GM18867 (cell line): ENCODE data around the gene NEUROD2.

Experiments
- ATAC-seq: cut with Tn5 transposase; IDR thresholded peaks from one replicate; pipeline ENCODE4 v1.9.1; 2021; ENCODE audit warnings: mild to moderate bottlenecking, moderate library complexity; ENCODE audit not compliant: unreplicated experiment

Gene NEUROD2

GRCh38 chr17:39607851-39608130 lies at the start of gene NEUROD2:
TSS of gene NEUROD2 (minus strand) at chr17:39607920. CDS start at chr17:39606599, 1,321 bp downstream.
- no peak for ATAC-seq

GRCh38 chr17:39655105-39655504 lies 47.4 kb upstream of the NEUROD2 start:
- ATAC-seq = no peak

DNA sequence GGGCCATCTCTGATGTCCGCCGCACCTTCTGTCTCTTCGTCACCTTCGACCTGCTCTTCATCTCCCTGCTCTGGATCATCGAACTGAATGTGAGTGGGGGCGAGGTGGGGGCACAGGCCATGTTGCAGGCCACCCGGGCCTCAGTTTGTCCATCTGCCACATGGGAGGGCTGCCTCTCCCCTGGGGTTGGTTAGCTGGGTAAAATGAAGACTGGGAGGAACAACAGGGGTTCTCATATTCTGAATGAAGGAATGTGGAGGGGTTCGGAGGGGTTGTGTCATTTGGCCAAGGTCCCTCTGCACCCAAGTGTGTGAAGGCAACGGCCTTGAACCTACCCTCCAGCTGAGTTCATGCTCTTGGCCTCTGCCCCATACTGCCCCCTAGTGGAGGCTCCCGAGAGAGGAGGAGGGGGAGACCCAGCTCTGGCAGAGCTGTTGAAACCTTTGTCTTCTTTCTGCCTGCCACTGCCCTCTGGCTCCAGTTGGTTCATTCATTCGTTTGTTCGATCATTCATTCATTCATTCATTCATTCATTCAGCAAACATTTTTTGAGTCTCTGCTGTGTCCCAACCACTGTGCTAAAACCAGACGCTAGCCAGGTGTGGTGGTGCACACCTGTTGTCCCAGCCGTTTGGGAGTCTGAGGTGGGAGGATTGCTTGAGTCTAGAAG lies 46.1 kb upstream of the NEUROD2 start:
- ATAC-seq = no peak

- ATAC-seq = no peak
Measured at GRCh38 chr17:39653316-39653661, 45.6 kb upstream of the NEUROD2 start.

DNA sequence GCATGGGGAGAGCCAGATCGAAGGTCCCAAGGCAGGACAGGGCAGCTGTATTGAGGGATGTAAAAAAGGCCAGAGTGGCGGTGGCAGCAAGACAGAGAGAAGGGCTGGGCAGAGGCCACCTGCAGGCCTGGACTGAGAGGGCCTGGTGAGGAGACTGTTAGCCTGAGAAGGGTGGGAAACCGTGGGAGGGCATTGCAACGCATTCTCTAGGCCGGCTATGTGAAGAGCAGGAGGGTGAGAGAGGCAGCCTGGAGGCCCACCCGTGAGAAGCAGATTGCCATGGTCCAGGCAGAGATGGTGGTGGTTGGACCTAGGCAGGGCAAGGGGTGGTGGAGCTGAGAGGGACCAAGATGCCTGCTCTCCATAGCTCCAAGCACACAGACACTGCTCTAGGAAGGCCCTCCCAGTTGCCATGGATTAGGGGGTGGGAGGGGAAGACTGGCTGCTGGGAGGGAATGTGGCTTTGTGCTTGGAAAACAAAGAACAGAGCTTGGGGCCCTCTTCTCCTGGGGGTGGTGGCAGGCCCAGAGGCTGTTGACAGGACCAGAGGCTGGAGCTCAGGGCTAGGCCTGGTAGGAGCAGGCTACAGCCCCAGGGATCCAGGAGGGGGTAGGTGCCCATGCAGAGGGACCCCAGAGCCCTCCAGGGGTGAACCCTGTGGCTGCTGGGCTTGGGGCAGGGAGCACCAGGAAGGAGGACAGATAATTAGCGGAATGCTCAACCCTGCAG lies 45.0 kb upstream of the NEUROD2 start:
- no peak for ATAC-seq

- no peak for ATAC-seq
Measured at GRCh38 chr17:39651923-39652586, 44.3 kb upstream of the NEUROD2 start.

DNA sequence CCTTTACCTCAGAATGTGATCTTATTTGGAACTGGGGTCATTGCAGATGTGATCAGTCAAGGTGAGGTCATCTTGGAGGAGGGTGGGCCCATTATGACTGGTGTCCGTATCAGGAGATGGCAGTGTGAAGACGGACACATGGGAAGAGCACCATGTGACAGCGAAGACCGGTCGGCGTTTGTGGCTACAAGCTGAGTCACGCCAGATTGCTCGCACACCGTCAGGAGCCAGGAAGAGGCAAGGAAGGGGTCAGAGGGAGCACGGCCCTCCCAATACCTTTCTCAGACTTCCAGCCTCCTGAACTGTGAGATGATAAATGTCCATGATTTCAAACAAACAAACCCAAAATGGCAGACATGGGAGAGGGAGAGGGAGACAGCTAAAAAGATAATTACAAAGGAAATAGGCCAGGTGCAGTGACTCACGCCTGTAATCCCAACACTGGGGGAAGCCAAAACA lies 42.4 kb upstream of the NEUROD2 start:
- no peak for ATAC-seq

- ATAC-seq = no peak
Measured at GRCh38 chr17:39648616-39649366, 41.1 kb upstream of the NEUROD2 start.

DNA sequence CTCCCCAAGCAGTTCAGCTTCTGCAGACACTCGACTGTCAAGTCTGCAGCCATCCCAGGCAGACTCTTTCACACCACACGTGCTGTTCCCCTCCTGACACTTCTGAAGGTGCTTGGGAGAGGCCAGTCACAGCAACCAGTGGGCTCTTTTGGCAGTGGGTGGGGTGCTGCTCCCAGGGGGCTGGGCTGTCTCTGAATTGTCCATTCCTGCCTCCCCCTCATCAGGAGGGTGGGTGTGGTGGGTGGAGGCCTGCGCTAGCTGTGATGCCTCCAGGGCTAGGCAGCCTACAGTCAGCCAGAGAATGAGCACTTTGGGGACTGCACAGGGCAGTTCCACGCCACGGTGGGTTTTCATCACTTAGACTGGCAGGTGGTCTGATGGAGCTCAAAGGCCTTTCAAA lies 39.5 kb upstream of the NEUROD2 start:
- no peak for ATAC-seq

GRCh38 chr17:39643271-39643670 lies 35.6 kb upstream of the NEUROD2 start:
- ATAC-seq = no peak

- ATAC-seq = no peak
Measured at GRCh38 chr17:39642291-39643074, 34.8 kb upstream of the NEUROD2 start.

DNA sequence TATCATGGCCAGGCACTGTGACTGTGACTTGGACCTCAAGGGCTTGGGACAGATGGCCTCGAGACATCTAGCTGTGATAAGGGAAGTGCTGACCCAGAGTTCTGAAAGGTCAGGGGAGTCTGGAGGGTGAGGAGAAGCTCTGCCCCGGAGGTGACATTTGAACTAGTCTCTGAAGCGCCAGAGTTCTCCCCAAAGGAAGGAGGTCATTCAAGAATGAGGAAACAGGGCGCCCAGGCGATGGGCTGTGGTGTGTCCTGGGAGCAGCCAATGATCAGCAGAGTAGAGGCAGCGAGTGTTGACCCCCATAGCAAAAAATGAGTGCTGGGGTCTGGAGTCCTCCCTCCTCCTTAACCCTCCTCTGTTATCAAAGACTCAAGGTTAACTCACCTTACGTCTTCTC lies 34.2 kb upstream of the NEUROD2 start:
- ATAC-seq = no peak

GRCh38 chr17:39641097-39641496 lies 33.4 kb upstream of the NEUROD2 start:
- no peak for ATAC-seq

- no peak for ATAC-seq
Measured at GRCh38 chr17:39640591-39641031, 32.9 kb upstream of the NEUROD2 start.

DNA sequence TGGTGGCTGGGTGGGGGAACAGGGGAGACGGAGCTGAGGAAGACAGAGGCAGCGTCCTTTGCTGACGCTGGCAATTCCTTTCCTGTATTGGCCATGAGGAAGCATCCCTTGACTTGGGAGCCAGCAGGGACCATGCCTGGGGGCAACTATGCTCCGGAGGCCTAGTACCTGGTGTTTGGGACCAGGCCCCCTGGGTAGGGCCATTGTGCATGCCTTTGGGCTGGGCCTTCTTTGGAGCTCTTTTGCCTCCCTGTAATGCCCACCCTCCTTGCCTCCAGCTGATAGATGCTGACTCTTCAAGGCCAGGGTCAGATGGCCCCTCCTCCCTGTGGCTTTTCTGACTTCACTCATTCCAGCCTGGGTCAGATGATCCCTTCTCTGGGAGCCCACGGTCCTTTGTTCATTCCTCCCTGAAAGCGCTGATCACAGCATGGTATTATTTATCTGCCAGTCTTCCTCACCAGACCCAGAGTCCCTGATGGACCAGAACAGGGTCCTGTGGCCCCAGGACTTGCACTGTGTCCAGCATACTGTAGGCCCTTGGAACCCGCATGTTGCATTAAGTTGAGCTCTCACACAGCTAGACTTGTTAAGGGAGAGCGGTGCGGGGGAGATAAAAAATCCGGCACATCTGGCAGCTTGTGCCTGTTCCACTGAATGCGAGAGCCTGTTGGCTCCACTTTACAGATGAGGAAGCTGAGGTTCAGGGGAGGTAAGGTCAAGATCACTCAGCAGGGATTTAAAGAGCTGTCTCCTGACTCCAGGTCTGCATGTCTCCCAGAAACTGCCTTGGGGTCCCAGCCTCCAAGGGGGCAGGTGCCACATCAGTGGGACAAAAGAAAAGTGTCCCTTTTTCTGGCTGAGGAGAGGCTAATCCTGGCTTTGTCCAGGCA lies 32.1 kb upstream of the NEUROD2 start:
- no peak for ATAC-seq

DNA sequence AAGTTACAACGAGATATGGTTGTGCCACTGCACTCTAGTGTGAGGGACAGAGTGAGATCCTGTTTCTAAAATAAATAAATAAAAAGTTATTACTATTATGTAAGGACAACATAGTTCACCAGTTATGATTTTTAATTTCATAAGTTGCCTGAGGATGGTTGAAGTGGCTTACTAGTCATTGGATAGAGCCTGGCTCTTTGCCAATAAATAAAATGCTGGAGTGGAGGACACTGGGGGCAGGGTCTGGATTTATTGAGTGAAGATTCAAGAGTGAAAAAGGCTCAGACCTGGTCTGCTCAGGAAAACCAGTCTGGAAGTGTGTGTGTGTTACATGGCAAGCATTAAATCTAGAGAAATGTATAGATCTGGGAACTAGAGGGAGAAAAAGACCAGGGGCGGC lies 31.3 kb upstream of the NEUROD2 start:
- ATAC-seq = no peak

DNA sequence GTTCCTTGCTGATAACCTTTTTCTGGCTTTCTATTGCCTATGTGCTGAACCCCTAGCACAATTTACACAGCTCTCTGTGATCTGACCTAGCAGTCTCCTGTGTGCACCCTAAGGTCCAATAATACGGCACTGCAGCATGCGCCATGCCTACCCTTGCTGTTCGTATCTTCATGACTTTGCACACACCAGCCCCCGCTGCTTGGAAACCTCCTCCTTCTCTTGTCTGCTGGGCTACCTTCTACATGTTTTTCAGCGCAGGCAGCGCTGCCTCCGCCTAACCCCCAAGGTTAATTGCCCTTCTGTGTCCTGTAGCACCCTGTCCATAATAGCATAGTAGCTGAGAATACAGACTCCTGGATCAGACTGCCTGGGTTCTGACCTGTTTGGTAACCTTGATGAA lies 30.6 kb upstream of the NEUROD2 start:
- no peak for ATAC-seq

DNA sequence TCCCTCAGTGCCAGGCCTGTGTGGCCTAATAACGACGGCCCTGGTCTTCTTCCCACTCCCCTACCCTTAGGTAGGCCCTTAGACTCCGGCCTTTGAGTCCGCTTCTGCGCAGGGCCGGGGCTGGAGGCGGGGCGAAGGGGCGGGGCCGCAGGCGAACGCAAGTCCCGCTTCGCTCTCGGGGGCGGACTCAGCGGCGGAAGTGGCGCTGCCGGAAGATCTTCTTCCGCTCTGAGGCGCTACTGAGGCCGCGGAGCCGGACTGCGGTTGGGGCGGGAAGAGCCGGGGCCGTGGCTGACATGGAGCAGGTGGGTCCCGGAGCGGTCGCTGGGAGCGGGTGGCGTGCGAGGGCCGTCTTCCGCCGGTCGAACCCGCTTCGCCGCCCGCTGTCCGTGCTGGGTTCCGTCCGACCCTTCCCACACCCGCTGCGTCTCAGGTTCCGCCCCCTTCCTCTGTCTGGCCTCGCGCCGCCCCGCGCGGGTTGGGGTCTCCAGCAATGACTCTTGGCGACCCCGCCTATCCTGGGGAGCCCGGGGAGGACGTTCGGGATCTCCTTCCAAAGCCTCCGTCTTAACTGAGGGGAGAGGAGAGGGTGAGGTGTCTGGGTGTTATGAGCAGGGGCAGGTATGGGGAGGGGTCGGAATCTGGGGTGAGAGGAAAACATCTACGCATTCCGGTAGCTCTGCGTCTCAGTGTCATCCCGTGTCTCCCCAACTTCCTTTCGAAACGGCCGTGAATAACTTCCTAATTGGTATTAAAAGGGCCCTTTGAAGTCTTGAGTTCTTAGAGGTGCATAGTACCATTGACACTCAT lies 29.4 kb upstream of the NEUROD2 start, which contains the start of gene STARD3:
Gene STARD3 (plus strand): TSS at position 218 of the 810 bp plus-strand sequence. CDS start 16,388 bp downstream, outside the sequence.
- ATAC-seq = peak; percentile 88

- ATAC-seq = peak; percentile 9
Measured at GRCh38 chr17:39636587-39636926, 28.8 kb upstream of the NEUROD2 start.
